ENCODE measurements around the gene ATG12. TPM values are rescaled to one million over a fixed set of nuclear protein-coding genes. Genes with fewer than 3 reads are reported as not detected.

Gene ATG12
- total RNA-seq, 1 experiment from 2014 or later: 18.9 TPM

DNA sequence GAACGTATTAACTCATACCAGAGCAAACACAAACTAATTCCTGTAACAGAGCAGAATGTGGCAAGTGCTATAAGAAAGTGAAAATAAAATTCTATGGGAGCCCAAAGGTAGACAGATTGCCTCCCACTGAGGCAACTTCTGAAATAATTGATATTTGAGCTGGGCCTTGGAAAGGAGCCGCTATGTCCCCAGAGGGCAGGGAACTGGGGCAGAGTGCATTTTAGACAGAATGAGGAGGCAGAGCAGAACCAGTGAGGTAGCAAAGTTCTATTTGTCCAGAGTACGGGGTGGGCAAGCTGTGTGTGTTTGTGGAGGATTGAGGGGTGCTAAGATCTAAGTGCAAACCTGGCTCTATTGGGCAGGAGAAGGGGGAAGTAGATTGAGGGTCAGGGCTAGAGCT lies 44.7 kb downstream of the ATG12 start:
- CTCF ChIA-PET: interaction anchor here (1.0 kb wide), 1 partner anchor 139 kb away, joined by 3 read pairs; no protein-coding TSS in a partner anchor
- no peaks in the 10 kb centered on the region for H3K79me2 ChIP-seq (ENCODE audit: low read length)
- POLR2A ChIA-PET (ENCODE audit: unreplicated experiment): no interaction called here
- intact Hi-C loops (cut with micrococcal nuclease): no loop called here
- no peak overlapping the region for H3K4me2 ChIP-seq (ENCODE audit: low read length)
- no peaks in the 10 kb centered on the region for H3F3A ChIP-seq (ENCODE audit: low read length, unreplicated experiment)
- no peaks in the 10 kb centered on the region for H4K20me1 ChIP-seq (ENCODE audit: low read length)
- no peak overlapping the region for H3K9ac ChIP-seq (ENCODE audit: low read length)
- no peaks in the 10 kb centered on the region for H3K9me2 ChIP-seq (replicated peaks; ENCODE audit: low read length)
- no TSS peak for BruUV-seq (replicated peaks)
- no peaks in the 10 kb centered on the region for H3K36me3 ChIP-seq (ENCODE audit: low read depth, low read length)
- ATAC-seq: no peak
- no peaks in the 10 kb centered on the region for H3K4me1 ChIP-seq (ENCODE audit: insufficient read depth, low read length)
- H2AFZ ChIP-seq (ENCODE audit: low read length): no peak overlapping the region
- peaks cover 12% of the 10 kb centered on the region for H3K27me3 ChIP-seq (ENCODE audit: low read length)
- TF ChIP-seq, protein P1, sequence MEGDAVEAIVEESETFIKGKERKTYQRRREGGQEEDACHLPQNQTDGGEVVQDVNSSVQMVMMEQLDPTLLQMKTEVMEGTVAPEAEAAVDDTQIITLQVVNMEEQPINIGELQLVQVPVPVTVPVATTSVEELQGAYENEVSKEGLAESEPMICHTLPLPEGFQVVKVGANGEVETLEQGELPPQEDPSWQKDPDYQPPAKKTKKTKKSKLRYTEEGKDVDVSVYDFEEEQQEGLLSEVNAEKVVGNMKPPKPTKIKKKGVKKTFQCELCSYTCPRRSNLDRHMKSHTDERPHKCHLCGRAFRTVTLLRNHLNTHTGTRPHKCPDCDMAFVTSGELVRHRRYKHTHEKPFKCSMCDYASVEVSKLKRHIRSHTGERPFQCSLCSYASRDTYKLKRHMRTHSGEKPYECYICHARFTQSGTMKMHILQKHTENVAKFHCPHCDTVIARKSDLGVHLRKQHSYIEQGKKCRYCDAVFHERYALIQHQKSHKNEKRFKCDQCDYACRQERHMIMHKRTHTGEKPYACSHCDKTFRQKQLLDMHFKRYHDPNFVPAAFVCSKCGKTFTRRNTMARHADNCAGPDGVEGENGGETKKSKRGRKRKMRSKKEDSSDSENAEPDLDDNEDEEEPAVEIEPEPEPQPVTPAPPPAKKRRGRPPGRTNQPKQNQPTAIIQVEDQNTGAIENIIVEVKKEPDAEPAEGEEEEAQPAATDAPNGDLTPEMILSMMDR (conservative IDR thresholded peaks at IDR 0.05; ENCODE audit: low read depth, low read length): no peak
- TF ChIP-seq EZH2phosphoT487 (IDR thresholded peaks at IDR 0.05; ENCODE audit: borderline replicate concordance, low read length) (no peak), EZH2 (IDR thresholded peaks at IDR 0.05; ENCODE audit: low read length, unreplicated experiment) (no peak)
- H3K9me3 ChIP-seq (ENCODE audit: low read length): no peaks in the 10 kb centered on the region
- H3K27ac ChIP-seq (ENCODE audit: low read length): no peak overlapping the region
- H3K4me3 ChIP-seq (ENCODE audit: low read length): no peak overlapping the region
- DNase-seq: no peak

DNA sequence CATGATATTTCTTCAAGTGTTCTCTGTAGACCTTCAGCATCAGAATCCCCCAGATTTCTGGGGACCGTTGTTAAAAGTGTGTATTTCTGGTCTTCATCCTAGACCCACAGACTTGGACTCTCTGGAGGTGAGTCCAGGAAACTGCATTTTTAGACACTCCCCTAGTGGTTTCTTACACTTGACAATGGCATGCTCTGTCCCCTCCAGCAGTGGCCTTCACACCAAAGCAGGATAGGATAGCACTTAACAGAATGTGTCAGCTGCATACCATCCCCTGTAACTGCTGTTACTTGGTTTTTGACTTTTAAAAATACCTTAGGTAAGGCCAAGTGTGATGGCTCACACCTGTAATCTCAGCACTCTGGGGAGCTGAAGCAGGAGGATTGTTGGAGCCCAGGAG lies 45.7 kb downstream of the ATG12 start:
- POLR2A ChIA-PET (ENCODE audit: unreplicated experiment): no interaction called here
- CTCF ChIA-PET: interaction anchor here (1.0 kb wide), 1 partner anchor 138 kb away, joined by 3 read pairs; no protein-coding TSS in a partner anchor

DNA sequence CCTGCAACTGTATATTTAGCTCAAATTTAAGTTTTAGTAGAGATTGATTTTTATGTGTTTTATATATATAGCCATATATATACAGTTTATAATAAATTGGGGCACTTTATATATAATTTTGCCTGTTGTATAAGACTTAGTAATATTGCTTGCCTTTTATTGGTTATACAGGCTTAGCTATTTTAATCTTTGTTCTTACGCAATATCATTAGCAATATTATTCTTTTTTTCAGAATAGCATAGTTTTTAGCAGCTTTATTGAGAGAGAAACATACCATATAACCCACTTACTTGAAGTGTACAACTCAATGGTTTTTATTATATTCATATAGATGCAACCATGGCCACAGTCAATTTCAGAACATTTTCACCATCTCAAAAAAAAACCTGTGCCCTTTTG lies 52.9 kb downstream of the ATG12 start:
- TF ChIP-seq EZH2 (IDR thresholded peaks at IDR 0.05; ENCODE audit: low read length, unreplicated experiment): no peak
- TF ChIP-seq EZH2phosphoT487 (IDR thresholded peaks at IDR 0.05; ENCODE audit: borderline replicate concordance, low read length): no peak
- TF ChIP-seq, protein P1 (conservative IDR thresholded peaks at IDR 0.05; ENCODE audit: low read depth, low read length): no peak
- H3K9me2 ChIP-seq (replicated peaks; ENCODE audit: low read length): no peaks in the 10 kb centered on the region
- H3K4me2 ChIP-seq (ENCODE audit: low read length): no peak overlapping the region
- ATAC-seq (no peak), DNase-seq (no peak)
- peaks cover 46% of the 10 kb centered on the region for H3K27me3 ChIP-seq (ENCODE audit: low read length)
- no peaks in the 10 kb centered on the region for H3F3A ChIP-seq (ENCODE audit: low read length, unreplicated experiment)
- no peaks in the 10 kb centered on the region for H3K9me3 ChIP-seq (ENCODE audit: low read length)
- POLR2A ChIA-PET (ENCODE audit: unreplicated experiment): no interaction called here
- H3K9ac ChIP-seq (ENCODE audit: low read length): no peak overlapping the region
- intact Hi-C loops (cut with micrococcal nuclease): no loop called here
- no peaks in the 10 kb centered on the region for H4K20me1 ChIP-seq (ENCODE audit: low read length)
- H3K36me3 ChIP-seq (ENCODE audit: low read depth, low read length): no peaks in the 10 kb centered on the region
- no peaks in the 10 kb centered on the region for H3K4me1 ChIP-seq (ENCODE audit: insufficient read depth, low read length)
- no TSS peak for BruUV-seq (replicated peaks)
- H2AFZ ChIP-seq (ENCODE audit: low read length): no peak overlapping the region
- H3K4me3 ChIP-seq (ENCODE audit: low read length): no peak overlapping the region
- no peak overlapping the region for H3K27ac ChIP-seq (ENCODE audit: low read length)
- no peaks in the 10 kb centered on the region for H3K79me2 ChIP-seq (ENCODE audit: low read length)
- CTCF ChIA-PET: no interaction called here

More for the DNA sequence above, 45.7 kb downstream of the ATG12 start:
- H3K36me3 ChIP-seq (ENCODE audit: low read depth, low read length): no peaks in the 10 kb centered on the region
- H3K9me3 ChIP-seq (ENCODE audit: low read length): no peaks in the 10 kb centered on the region
- no peak overlapping the region for H2AFZ ChIP-seq (ENCODE audit: low read length)
- H3K79me2 ChIP-seq (ENCODE audit: low read length): no peaks in the 10 kb centered on the region
- peak; percentile 46; the same call in 1 of the 2 replicates for ATAC-seq
- TF ChIP-seq EZH2 (IDR thresholded peaks at IDR 0.05; ENCODE audit: low read length, unreplicated experiment): no peak
- no peaks in the 10 kb centered on the region for H3K9me2 ChIP-seq (replicated peaks; ENCODE audit: low read length)
- H3K9ac ChIP-seq (ENCODE audit: low read length): no peak overlapping the region
- no peak overlapping the region for H3K4me2 ChIP-seq (ENCODE audit: low read length)
- no peak overlapping the region for H3K4me3 ChIP-seq (ENCODE audit: low read length)
- no peak for DNase-seq
- no peak overlapping the region for H3K27ac ChIP-seq (ENCODE audit: low read length)
- peaks cover 19% of the 10 kb centered on the region for H3K27me3 ChIP-seq (ENCODE audit: low read length)
- H3F3A ChIP-seq (ENCODE audit: low read length, unreplicated experiment): no peaks in the 10 kb centered on the region
- H4K20me1 ChIP-seq (ENCODE audit: low read length): no peaks in the 10 kb centered on the region
- no TSS peak for BruUV-seq (replicated peaks)
- intact Hi-C loops (cut with micrococcal nuclease): no loop called here
- no peaks in the 10 kb centered on the region for H3K4me1 ChIP-seq (ENCODE audit: insufficient read depth, low read length)

Measured in PC-3 (cell line).